ENCODE measurements around the gene HKDC1.

Gene HKDC1

DNA sequence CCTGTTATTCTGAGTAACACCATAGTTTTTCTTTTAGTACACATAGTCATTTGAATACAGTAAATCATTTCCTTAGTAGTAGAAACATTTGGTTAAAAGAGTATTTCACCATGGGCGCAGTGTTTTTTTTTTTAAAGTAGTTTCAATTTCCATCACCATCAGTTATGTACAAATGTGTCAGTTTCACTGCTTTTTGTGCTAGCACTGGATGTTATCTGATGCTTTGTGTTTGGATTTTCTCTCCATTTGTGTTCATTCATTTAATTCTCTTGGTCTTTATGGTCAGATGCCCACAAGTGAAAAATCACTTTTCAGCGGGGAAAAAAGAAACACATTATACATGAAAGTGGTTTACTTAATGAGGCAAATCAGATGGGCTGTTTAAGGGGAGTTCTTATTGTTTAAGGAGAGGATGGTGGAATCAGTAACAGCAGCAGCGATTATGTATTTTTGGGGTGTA lies 42.2 kb downstream of the HKDC1 start:
- no peak for TF ChIP-seq ZFX (IDR thresholded peaks at IDR 0.05; ENCODE audit: borderline replicate concordance)
- TF ChIP-seq, protein P1, sequence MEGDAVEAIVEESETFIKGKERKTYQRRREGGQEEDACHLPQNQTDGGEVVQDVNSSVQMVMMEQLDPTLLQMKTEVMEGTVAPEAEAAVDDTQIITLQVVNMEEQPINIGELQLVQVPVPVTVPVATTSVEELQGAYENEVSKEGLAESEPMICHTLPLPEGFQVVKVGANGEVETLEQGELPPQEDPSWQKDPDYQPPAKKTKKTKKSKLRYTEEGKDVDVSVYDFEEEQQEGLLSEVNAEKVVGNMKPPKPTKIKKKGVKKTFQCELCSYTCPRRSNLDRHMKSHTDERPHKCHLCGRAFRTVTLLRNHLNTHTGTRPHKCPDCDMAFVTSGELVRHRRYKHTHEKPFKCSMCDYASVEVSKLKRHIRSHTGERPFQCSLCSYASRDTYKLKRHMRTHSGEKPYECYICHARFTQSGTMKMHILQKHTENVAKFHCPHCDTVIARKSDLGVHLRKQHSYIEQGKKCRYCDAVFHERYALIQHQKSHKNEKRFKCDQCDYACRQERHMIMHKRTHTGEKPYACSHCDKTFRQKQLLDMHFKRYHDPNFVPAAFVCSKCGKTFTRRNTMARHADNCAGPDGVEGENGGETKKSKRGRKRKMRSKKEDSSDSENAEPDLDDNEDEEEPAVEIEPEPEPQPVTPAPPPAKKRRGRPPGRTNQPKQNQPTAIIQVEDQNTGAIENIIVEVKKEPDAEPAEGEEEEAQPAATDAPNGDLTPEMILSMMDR (IDR thresholded peaks at IDR 0.05) = no peak
- H3K27ac ChIP-seq = no peak overlapping the region

DNA sequence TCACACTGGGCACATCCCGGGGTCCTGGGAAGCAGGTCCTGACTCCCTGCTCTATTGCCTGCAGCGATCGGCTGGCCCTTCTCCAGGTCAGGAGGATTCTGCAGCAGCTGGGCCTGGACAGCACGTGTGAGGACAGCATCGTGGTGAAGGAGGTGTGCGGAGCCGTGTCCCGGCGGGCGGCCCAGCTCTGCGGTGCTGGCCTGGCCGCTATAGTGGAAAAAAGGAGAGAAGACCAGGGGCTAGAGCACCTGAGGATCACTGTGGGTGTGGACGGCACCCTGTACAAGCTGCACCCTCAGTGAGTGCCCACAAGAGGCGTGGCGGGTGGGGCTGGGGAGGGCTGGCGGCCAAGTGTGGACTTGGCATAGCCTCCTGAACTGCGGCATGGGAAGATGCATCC lies 45.4 kb downstream of the HKDC1 start:
- TF ChIP-seq ZFX (IDR thresholded peaks at IDR 0.05; ENCODE audit: borderline replicate concordance) = no peak
- TF ChIP-seq, protein P1 (IDR thresholded peaks at IDR 0.05) = no peak

DNA sequence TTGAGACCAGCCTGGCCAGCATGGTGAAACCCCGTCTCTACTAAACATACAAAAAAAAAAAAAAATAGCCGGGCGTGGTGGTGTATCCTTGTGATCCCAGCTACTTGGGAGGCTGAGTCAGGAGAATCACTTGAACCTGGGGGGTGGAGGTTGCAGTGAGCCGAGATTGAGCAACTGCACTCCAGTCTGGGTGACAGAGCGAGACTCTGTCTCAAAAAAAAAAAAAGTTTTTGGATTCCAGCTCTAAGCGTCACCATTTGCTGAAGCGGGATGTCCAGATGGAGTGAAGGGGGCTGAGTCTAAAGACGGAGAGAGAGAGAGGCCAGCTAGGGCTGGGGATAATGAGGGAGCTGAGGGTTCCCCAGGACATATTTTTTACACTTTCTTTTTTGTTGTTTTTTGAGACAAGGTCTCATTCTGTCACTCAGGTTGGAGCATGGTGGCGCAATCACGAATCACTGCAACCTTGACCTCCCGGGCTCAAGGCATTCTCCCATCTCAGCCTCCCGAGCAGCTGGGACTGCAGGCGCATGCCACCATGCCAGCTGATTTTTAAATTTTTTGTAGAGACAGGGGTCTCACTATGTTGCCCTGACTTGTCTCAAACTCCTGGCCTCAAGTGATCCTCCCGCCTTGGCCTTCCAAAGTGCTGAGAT lies 48.8 kb downstream of the HKDC1 start:
- H3K27ac ChIP-seq = no peak overlapping the region
- TF ChIP-seq, protein P1 (IDR thresholded peaks at IDR 0.05) = no peak
- no peak for TF ChIP-seq ZFX (IDR thresholded peaks at IDR 0.05; ENCODE audit: borderline replicate concordance)

More for the DNA sequence above, 45.4 kb downstream of the HKDC1 start:
- H3K27ac ChIP-seq = no peak overlapping the region

DNA sequence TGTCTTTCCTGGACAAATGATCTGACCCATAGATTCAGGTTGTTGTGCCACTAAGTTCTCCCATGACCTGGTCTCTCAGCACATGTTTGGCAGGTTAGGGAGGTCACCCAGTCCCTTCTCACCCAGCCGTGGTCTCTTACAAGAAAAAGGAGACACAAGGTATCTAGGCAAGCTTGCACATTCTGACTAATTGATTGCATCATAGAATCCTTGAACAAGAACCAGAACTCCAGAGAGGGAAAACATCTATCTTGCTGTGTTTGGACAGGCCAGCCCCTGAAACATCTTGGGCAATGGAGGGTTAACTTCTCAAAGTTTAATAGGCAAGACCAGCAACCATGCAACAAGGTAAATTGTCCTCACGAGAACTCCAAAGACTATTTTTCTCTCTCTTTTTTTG lies 49.6 kb downstream of the HKDC1 start:
- H3K27ac ChIP-seq = no peak overlapping the region
- TF ChIP-seq, protein P1 (IDR thresholded peaks at IDR 0.05) = no peak
- TF ChIP-seq ZFX (IDR thresholded peaks at IDR 0.05; ENCODE audit: borderline replicate concordance) = no peak

DNA sequence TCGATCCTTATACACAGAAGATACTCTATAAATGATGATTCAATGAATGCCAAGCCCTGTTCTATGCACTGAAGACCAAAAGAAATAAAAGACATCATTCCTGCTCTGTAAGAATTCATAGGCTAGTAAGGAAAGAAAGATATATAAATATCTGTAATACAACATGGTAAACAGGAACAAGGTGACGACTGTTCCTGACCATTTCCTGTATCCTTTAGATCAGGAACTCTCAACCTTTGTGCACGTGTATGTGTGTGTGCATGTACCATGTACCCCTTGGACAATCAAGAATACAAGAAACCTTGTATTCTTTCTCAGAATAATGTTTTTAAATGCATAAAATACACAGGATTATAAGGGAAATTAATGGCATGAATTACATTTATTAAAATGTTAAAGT lies 50.9 kb downstream of the HKDC1 start:
- no peak overlapping the region for H3K27ac ChIP-seq
- no peak for TF ChIP-seq ZFX (IDR thresholded peaks at IDR 0.05; ENCODE audit: borderline replicate concordance)
- TF ChIP-seq, protein P1 (IDR thresholded peaks at IDR 0.05) = no peak

DNA sequence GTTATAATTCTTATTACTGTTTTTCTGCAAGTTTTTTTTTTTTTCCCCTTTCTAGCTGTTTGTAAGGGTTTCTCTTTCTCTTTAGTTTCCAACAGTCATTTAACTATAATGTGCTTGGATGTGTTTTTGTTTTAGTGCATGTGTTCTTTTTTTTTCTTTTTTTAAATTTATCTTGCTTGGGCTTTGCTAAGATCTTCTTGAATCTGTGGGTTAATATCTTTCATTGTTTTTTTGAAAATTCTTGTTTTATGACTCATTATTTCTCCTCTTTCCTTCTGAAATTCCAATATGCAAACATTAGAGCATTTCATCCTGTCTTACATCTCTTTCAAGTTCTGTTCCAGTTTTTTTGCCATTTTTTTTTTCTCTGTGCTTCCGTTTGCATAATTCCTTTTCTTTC lies 52.5 kb downstream of the HKDC1 start:
- TF ChIP-seq, protein P1 (IDR thresholded peaks at IDR 0.05) = no peak
- no peak overlapping the region for H3K27ac ChIP-seq

DNA sequence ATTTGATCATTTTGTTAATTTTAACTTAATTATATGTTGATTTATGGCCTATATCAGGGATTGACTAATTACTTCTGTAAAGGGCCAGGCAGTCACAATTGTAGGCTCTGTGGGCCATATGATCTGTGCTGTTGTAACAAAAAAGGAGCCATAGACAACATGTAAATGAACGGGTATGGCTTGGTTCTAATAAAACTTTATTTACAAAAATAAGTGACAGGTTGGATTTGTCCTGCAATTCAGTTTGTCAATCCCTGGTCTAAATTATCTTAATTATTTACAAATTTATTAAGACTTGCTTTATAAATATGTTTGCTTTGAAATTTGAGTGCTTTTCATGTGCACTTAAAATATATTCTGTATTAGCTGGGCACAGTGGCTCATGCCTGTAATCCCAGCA lies 55.3 kb downstream of the HKDC1 start:
- no peak for TF ChIP-seq ZFX (IDR thresholded peaks at IDR 0.05; ENCODE audit: borderline replicate concordance)
- TF ChIP-seq, protein P1 (IDR thresholded peaks at IDR 0.05) = no peak
- H3K27ac ChIP-seq = no peak overlapping the region
